ENCODE measurements around the gene DOCK1.

GRCh38 chr10:127162841-127163240, 257.6 kb downstream of the DOCK1 start:
- TF ChIP-seq CTCF (IDR thresholded peaks at IDR 0.05) (no peak), POLR2A (IDR thresholded peaks at IDR 0.05) (no peak)
